SJCRH30 (cell line): ENCODE results near the gene EHMT1. TPM values are rescaled to one million over a fixed set of nuclear protein-coding genes. Genes with fewer than 3 reads are reported as not detected.

ENCODE experiments used
- DNase-seq, 2 experiments: peaks; one replicate each; pipeline ENCODE4 v3.0.0-alpha.2; 2015 to 2020
- H3K27ac ChIP-seq: fragments of 250-450 bp; sonication (Bioruptor Pico); 2 replicates; pipeline ENCODE4 v1.5.1; 2020; ENCODE audit warnings: mild to moderate bottlenecking, moderate library complexity
- H3K27me3 ChIP-seq: fragments of 250-450 bp; sonication (Bioruptor Pico); 2 replicates; pipeline ENCODE4 v1.5.1; 2020; ENCODE audit warnings: mild to moderate bottlenecking, moderate library complexity
- H3K36me3 ChIP-seq: fragments of 250-450 bp; sonication (Bioruptor Pico); 2 replicates; pipeline ENCODE4 v1.5.1; 2020; ENCODE audit warnings: mild to moderate bottlenecking, moderate library complexity
- H3K4me1 ChIP-seq: fragments of 250-450 bp; sonication (Bioruptor Pico); 2 replicates; pipeline ENCODE4 v1.5.1; 2020; ENCODE audit warnings: mild to moderate bottlenecking, moderate library complexity
- H3K4me3 ChIP-seq: fragments of 250-450 bp; sonication (Bioruptor Pico); 2 replicates; pipeline ENCODE4 v1.5.1; 2020; ENCODE audit warnings: mild to moderate bottlenecking, moderate library complexity
- H3K9me3 ChIP-seq: fragments of 250-450 bp; sonication (Bioruptor Pico); replicated peaks from 2 replicates; pipeline ENCODE4 v1.5.1; 2020; ENCODE audit warnings: mild to moderate bottlenecking, moderate library complexity
- total RNA-seq: library from RNA; depleted of rRNA; stranded (reverse); fragments of >200 nt; shearing (Covaris generic); gene quantifications from 2 replicates; pipeline ENCODE4 v1.2.3, GENCODE V29; 2014

EHMT1 gene
- total RNA-seq, 1 experiment from 2014 or later, result 79.6 TPM

DNA sequence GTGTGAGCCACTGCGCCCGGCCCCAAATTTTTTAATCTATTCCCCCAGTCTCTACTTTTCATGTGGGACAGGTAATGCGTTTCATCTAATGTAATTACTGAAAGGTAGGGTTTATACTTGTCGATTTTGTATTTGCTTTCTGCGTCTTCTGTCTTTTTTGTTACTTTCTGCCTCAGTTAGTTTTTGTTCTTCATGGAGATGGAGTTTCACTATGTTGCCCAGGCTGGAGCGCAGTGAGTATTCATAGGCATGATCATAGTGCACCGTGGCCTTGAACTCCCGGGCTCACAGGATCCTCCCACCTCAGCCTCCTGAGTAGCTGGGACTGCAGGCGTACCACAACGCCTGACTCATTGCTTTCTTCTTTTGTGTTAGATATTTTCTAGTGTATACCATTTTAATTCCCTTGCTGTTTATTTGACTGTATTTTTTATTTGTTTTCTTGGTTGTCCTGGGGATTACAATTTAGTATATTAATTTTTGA, 23.4 kb downstream of the EHMT1 start:
- Histone ChIP-seq H3K4me3 (no peak overlapping the region), H3K27ac (no peak overlapping the region), H3K27me3 (no peaks in the 10 kb centered on the region), H3K9me3 (no peaks in the 10 kb centered on the region), H3K36me3 (no peaks in the 10 kb centered on the region; the same call in 1 of the 2 replicates), H3K4me1 (no peaks in the 10 kb centered on the region)
- no peak for DNase-seq

DNA sequence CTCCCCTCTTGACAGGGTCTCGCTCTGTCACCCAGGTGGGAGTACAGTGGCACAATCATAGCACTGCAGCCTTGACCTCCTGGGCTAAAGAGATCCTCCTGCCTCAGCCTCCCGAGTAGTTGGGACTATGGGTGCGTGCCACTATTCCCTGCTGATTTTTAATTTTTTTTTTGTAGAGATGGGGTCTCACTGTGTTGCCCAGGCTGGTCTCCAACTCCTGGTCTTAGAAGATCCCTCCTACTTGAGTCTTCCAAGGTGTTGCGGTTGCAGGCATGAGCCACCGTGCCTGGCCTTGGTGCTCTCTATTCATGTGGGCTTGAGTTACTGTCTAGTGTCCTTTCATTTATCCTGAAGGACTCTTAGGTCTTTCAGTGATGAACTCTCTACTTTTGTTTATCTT, 24.1 kb downstream of the EHMT1 start:
- DNase-seq, result no peak
- H3K27ac ChIP-seq, result no peak overlapping the region

DNA sequence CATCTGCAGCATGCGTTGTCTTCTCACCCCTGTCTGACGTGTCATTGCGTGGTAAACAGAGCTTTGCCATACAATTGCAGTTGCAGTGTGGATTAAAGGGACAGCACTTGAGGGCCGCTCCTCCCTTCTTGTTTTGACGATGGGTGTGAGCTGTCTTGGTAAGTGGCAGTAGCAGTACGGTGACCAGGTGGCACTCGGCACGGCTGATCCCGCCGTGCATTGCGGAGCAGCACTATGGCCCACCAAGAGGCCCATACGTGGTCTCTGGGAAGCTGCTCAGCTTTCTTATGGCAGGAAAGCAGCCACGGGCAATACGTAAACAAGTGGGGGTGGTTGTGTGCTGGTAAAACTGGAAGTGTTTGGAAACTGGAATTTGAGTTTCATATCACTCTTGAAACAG, 25.1 kb downstream of the EHMT1 start:
- no peak overlapping the region for H3K4me3 ChIP-seq
- H3K4me1 ChIP-seq, result no peaks in the 10 kb centered on the region
- no peaks in the 10 kb centered on the region for H3K9me3 ChIP-seq
- no peaks in the 10 kb centered on the region for H3K27me3 ChIP-seq
- no peaks in the 10 kb centered on the region; the same call in 1 of the 2 replicates for H3K36me3 ChIP-seq
- no peak for DNase-seq
- no peak overlapping the region for H3K27ac ChIP-seq

More for the DNA sequence above, 24.1 kb downstream of the EHMT1 start:
- H3K4me1 ChIP-seq, result no peaks in the 10 kb centered on the region
- no peaks in the 10 kb centered on the region for H3K9me3 ChIP-seq
- H3K36me3 ChIP-seq, result no peaks in the 10 kb centered on the region; the same call in 1 of the 2 replicates
- H3K4me3 ChIP-seq, result no peak overlapping the region
- no peaks in the 10 kb centered on the region for H3K27me3 ChIP-seq

DNA sequence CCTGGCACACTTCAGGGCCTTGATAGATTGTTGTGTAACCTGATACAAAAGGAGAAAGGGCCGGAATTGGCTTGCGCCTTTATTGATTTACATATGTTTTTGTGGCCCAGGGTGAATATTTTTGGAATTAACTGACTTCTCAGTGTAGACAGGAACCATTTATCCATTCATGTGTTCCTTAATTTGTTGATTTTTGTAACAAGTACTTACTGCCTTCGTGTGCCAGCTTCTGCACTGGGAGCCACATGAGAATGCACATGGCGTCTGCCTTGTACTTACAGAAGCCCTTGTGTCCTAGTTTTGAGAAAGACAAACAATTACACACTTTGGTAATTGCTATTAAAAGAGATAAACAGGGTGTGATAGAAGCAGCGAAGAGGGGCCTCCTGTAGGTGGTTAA, 26.4 kb downstream of the EHMT1 start:
- Histone ChIP-seq H3K36me3 (no peaks in the 10 kb centered on the region; the same call in 1 of the 2 replicates), H3K27ac (no peak overlapping the region), H3K9me3 (no peaks in the 10 kb centered on the region), H3K27me3 (no peaks in the 10 kb centered on the region), H3K4me1 (no peaks in the 10 kb centered on the region), H3K4me3 (no peak overlapping the region)
- DNase-seq, result no peak

DNA sequence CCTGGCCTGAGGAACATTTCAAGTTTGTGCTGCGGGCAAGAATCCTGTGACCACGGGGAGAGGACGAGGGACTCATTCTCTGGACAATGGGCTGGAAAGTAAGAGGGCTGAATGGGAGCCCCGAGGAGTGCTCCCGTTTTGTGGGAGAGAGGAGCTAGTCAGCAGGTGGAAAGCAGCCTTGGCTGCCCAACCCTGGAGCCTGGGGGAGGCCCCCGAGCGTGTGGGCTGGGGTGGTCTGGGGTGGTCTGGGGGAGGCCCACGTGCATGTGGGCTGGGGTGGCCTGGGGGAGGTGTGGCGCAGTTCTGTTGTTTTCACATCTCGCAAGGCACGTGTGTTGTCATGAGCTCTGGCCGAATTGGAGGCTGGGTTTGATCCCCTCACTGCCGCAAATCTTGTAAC, 27.5 kb downstream of the EHMT1 start:
- Histone ChIP-seq H3K4me3 (no peak overlapping the region), H3K4me1 (no peaks in the 10 kb centered on the region), H3K9me3 (no peaks in the 10 kb centered on the region), H3K27me3 (no peaks in the 10 kb centered on the region), H3K36me3 (peaks cover 6% of the 10 kb centered on the region; the same call in 1 of the 2 replicates), H3K27ac (no peak overlapping the region)
- DNase-seq, result no peak

DNA sequence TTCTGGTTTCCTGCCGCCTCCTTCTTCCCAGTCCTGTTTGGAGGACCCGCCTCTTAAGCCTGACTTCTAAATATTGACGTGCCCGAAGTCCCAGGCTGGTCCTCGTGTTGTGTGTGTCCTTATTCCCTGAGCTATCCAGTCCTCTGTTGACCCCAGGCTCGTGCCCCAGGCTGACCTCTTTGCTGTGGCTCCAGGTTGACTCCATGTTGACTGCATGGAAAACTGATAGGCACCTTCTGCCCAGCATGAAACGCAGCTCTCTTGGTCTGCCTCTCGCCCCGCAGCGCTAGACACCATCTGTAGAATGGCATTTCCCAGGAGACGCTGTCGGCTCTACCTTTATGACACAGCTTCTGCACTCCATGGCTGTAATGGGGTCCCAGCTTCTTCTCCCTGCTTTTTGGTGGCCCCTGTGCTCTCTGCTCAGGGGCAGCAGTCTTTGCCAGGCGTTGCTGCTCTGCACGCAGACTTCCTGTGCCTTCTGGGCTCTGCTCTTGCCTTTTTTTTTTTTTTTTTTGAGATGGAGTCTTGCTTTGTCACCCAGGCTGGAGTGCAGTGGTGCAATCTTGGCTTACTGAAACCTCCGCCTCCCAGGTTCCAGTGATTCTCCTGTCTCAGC, 28.4 kb downstream of the EHMT1 start:
- DNase-seq, result no peak
- H3K4me1 ChIP-seq, result no peaks in the 10 kb centered on the region
- no peak overlapping the region for H3K27ac ChIP-seq
- H3K4me3 ChIP-seq, result no peak overlapping the region
- H3K36me3 ChIP-seq, result peaks cover 11% of the 10 kb centered on the region; the same call in 1 of the 2 replicates
- H3K9me3 ChIP-seq, result no peaks in the 10 kb centered on the region
- no peaks in the 10 kb centered on the region for H3K27me3 ChIP-seq

DNA sequence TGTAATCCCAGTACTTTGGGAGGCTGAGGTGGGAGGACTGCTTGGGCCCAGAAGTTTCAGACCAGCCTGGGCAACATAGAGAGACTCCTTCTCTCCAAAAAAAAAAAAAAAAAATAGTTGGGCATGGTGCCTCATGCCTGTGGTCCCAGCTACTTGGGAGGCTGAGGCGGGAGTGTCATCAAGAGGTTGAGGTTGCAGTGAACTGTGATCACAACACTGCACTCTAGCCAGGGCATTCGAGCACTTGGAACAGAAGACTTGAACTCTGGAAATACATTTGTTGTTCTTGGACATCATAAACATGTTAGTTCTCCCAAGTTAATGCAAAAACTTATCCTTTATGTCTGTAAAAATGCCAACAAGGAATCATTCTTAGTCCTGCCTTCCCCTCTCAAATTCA, 29.6 kb downstream of the EHMT1 start:
- no peaks in the 10 kb centered on the region for H3K27me3 ChIP-seq
- no peak overlapping the region for H3K27ac ChIP-seq
- no peak for DNase-seq
- peaks cover 16% of the 10 kb centered on the region; the same call in 1 of the 2 replicates for H3K36me3 ChIP-seq
- no peaks in the 10 kb centered on the region for H3K4me1 ChIP-seq
- no peaks in the 10 kb centered on the region for H3K9me3 ChIP-seq
- H3K4me3 ChIP-seq, result no peak overlapping the region

DNA sequence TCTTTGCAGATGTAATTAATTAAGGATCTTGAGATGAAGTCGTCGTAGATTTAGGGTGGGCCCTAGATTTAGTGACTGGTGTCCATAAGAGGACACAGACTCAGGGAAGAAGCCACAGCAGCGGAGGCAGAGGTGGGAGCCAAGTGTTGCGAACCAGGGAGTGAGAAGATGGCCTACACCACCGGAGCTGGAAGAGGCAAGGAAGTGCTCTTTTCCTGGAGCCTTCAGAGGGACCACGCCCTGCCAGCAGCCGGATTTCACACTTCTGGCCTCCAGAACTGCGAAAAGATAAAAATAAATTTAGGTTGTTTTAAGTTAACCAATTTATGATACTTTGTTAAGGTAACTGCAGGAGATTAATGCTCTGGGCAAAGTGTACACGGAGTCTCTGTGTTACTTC, 30.7 kb downstream of the EHMT1 start:
- H3K4me1 ChIP-seq, result no peaks in the 10 kb centered on the region
- H3K9me3 ChIP-seq, result no peaks in the 10 kb centered on the region
- peaks cover 19% of the 10 kb centered on the region; the same call in 1 of the 2 replicates for H3K36me3 ChIP-seq
- no peak overlapping the region for H3K27ac ChIP-seq
- H3K27me3 ChIP-seq, result no peaks in the 10 kb centered on the region
- DNase-seq, result no peak
- no peak overlapping the region for H3K4me3 ChIP-seq

DNA sequence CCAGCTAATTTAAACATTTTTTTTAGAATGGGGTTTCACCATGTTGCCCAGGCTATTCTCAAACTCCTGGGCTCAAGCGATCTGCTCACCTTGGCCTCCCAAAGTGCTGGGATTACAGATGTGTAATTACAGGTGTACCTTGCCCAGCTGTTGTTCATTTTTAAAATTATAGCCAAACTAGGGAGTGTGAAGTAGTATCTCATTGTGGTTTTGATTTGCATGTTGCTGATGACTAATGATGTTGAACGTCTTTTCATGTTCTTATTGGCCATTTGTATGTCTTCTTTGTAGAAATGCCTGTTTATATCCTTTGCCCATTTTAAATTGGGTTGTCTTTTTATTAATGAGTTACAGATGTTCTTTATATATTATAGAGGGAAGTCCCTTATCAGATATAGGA, 31.5 kb downstream of the EHMT1 start:
- no peak overlapping the region for H3K27ac ChIP-seq
- no peak for DNase-seq
- no peaks in the 10 kb centered on the region for H3K27me3 ChIP-seq
- H3K4me3 ChIP-seq, result no peak overlapping the region
- no peaks in the 10 kb centered on the region for H3K4me1 ChIP-seq
- no peaks in the 10 kb centered on the region for H3K9me3 ChIP-seq
- H3K36me3 ChIP-seq, result peaks cover 19% of the 10 kb centered on the region; the same call in 1 of the 2 replicates

DNA sequence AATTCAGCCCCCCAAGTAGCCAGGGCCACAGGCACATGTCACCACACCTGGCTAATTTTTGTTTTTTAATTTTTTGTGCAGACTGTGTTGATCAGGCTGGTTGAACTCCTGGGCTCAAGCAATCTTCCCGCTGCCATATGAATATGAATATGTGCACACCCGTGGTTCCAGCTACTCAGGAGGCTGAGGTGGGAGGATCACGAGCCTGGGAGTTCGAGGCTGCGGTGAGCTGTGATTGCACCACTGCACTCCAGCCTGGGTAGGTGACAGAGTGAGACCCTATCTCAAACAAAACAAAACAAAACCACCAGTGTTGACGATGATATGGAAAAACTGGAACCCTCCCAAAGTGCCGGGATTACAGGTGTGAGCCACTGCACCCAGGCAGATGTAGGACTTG, 32.0 kb downstream of the EHMT1 start:
- H3K4me3 ChIP-seq, result no peak overlapping the region
- no peak overlapping the region for H3K27ac ChIP-seq
- no peaks in the 10 kb centered on the region for H3K27me3 ChIP-seq
- DNase-seq, result no peak
- no peaks in the 10 kb centered on the region for H3K4me1 ChIP-seq
- no peaks in the 10 kb centered on the region for H3K9me3 ChIP-seq
- peaks cover 19% of the 10 kb centered on the region; the same call in 1 of the 2 replicates for H3K36me3 ChIP-seq

DNA sequence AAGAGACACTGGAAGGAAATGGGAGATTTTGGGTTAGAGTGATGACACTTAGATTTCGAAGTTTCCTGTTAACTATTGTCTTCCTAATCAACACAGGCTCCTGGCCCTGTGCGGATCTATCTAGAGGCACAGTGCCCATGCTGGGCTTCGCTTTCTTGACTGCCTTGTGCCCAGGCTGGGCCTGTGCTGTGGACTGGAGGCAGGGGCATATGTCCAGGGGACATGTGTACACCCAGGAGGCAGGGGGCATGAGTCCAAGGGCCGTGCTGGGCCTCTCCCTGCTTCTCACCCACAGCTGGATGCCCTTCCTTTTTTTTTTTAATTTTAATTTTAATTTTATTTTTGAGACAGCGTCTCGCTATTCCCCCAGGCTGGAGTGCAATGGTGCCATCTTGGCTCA, 37.6 kb downstream of the EHMT1 start:
- no peak overlapping the region for H3K4me3 ChIP-seq
- H3K27me3 ChIP-seq, result no peaks in the 10 kb centered on the region
- H3K27ac ChIP-seq, result no peak overlapping the region
- DNase-seq, result no peak
- H3K36me3 ChIP-seq, result peaks cover 13% of the 10 kb centered on the region; the same call in 1 of the 2 replicates
- no peaks in the 10 kb centered on the region for H3K4me1 ChIP-seq
- H3K9me3 ChIP-seq, result no peaks in the 10 kb centered on the region

DNA sequence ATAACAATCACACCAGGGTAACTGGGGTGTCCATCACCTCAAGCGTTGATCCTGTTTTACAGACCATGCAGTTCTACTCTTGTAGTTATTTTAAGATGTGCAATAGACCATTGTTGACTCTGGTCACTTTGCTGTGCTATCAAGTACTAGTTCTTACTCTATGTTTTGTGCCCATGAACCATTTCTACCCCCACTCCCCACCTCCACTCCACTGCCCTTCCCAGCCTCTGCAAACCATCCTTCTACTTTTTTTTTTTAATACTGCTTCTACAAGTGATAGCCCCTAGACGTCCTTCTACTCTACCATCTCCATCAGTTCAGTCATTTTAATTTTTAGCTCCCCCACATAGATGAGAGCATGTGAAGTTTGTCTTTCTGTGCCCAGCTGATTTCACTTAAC, 38.8 kb downstream of the EHMT1 start:
- H3K27ac ChIP-seq, result no peak overlapping the region
- no peak for DNase-seq
- no peaks in the 10 kb centered on the region for H3K9me3 ChIP-seq
- peaks cover 8% of the 10 kb centered on the region; the same call in 1 of the 2 replicates for H3K36me3 ChIP-seq
- no peak overlapping the region for H3K4me3 ChIP-seq
- H3K4me1 ChIP-seq, result no peaks in the 10 kb centered on the region
- no peaks in the 10 kb centered on the region for H3K27me3 ChIP-seq

DNA sequence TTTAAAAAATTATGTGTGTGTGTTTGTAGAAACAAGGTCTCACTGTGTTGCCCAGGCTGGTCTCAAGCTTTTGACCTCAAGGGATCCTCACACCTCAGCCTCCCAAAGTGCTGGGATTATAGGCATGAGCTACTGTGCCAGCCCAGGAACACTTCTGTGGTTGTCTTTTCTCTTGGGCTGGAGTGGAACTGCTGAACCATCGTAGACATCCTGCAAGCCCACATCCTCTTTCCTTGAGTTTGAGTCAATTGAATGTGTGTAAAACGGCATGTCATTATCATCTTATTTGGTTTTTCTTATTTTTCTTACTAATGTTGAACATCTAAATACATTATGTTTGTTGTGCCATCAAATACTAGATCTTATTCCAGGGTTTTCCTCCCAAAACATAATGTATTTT, 40.0 kb downstream of the EHMT1 start:
- DNase-seq, result no peak
- Histone ChIP-seq H3K36me3 (peaks cover 5% of the 10 kb centered on the region; the same call in 1 of the 2 replicates), H3K4me1 (no peaks in the 10 kb centered on the region), H3K4me3 (no peak overlapping the region), H3K9me3 (no peaks in the 10 kb centered on the region), H3K27ac (no peak overlapping the region), H3K27me3 (no peaks in the 10 kb centered on the region)

DNA sequence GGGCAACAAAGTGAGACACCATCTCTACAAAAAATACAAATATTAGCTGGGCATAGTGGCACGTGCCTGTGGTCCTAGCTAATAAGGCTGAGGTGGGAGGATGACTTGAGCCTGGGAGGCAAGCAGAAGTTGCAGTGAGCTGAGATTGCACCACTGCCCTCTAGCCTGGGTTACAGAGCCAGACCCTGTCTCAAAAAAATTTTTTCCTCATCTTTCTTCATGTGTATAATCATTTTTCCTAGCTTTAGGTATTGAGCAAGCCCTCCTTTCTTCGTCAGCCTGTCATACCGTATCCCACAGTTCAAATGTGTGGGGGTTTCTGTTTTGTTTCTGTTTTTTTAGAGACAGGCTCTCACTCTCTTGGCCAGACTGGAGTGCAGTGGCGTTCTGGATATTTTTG, 41.3 kb downstream of the EHMT1 start:
- Histone ChIP-seq H3K4me1 (no peaks in the 10 kb centered on the region), H3K9me3 (no peaks in the 10 kb centered on the region), H3K4me3 (no peak overlapping the region), H3K27me3 (no peaks in the 10 kb centered on the region), H3K27ac (no peak overlapping the region), H3K36me3 (peaks cover 3% of the 10 kb centered on the region; the same call in 1 of the 2 replicates)
- no peak for DNase-seq

DNA sequence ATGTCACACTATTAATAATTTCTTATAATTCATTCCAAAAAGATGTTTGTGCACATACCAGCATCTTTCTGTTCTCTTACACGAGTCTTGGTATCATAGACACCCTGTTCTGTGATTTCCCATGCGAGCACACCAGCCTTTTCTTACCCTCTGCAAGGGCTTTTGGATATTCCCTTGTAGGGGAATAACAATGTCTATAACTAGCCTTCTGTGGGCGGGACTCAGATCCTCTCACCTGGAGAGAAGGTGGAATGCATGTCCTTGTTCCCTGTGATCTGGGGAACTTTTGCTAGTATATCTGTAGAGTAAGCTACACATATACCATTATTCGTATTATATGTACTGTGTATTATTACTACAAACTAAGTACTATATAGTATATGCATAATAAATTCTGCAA, 44.8 kb downstream of the EHMT1 start:
- DNase-seq, result no peak
- H3K27ac ChIP-seq, result no peak overlapping the region
- H3K27me3 ChIP-seq, result no peaks in the 10 kb centered on the region
- no peak overlapping the region for H3K4me3 ChIP-seq
- no peaks in the 10 kb centered on the region for H3K9me3 ChIP-seq
- H3K4me1 ChIP-seq, result no peaks in the 10 kb centered on the region
- peaks cover 3% of the 10 kb centered on the region for H3K36me3 ChIP-seq

DNA sequence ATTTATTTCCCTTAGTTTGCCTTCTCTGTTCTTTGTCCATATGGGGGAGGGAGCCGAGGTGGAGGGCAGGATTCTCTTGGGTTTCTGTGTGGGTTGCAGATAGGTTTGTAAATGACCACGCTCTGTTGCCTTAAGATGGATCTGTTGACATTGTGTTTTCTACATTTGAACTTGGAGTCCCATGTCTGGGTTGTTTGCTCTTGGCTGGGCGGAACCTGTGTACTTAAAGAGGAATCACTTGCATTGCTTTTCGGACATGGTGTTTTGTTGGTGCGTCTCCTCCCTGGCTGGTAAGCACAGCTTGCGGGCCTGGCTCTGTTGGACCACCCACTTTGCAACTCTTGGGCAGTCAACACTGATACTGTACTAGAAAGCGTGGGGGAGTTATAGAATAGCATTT, 45.9 kb downstream of the EHMT1 start:
- no peak overlapping the region for H3K4me3 ChIP-seq
- H3K4me1 ChIP-seq, result no peaks in the 10 kb centered on the region
- H3K27ac ChIP-seq, result no peak overlapping the region
- no peaks in the 10 kb centered on the region for H3K27me3 ChIP-seq
- H3K9me3 ChIP-seq, result no peaks in the 10 kb centered on the region
- DNase-seq, result no peak
- peaks cover 3% of the 10 kb centered on the region for H3K36me3 ChIP-seq
